ENCODE measurements around the gene ATP8B4.

The ATP8B4 gene

DNA sequence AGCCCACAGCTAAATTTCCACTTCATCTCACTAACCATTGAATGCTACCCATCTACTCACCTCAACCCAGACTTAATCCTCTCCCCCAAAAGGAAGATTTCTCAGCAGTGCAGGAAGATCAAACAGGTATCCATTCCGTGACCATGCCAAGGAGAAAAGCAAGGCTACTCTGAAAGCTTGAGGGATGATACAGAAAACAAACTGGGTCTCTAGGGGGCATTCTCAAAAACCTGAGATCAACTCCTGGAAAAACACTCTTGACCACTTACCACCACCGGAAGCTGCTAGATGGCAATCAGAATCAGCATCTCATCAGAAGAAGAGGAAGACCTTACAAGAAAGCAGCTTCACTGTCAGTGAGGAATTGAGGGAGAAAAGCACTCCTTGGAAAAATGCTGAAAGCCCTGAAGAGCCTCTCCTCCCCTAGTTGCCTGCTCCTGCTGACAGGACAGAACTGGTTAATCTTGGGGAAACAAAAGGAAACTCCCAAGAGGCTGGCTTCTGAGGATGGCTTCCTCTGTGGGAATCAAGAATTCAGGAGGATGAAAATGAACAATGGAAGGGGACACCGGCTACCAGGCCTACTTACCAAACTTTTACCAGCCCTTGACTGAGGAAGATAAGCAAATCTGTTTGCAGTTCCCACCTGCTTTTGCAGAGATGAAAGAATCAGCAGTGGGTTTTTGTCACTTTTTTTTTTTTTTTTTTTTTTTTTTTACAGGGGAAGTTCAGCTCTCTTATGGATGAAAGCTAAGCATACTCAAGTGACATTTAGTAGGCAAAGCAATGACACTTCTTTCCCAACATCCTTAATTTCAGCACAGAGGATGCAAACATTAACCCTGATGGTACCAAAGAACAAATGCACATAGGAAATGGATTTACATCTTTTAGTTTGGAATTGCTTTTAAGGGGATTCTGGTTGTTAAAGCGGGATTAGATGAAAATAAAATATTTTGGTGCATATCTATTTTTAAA is at the start of gene ATP8B4:
ATP8B4 (minus strand) TSS at position 171 of the 978 bp plus-strand sequence. CDS start 12,267 bp downstream, outside the sequence.
- CTCF ChIA-PET: interaction anchor here (1.3 kb wide), 1 partner anchor 26 kb away, joined by 5 read pairs; no protein-coding TSS in a partner anchor
- POLR2A ChIA-PET: no interaction called here
- TF ChIP-seq CTCF (IDR thresholded peaks at IDR 0.05; ENCODE audit: control extremely low read depth, extremely low read depth, low read depth, missing control alignments): no peak
- DNase-seq (ENCODE audit: extremely low spot score): no peak

DNA sequence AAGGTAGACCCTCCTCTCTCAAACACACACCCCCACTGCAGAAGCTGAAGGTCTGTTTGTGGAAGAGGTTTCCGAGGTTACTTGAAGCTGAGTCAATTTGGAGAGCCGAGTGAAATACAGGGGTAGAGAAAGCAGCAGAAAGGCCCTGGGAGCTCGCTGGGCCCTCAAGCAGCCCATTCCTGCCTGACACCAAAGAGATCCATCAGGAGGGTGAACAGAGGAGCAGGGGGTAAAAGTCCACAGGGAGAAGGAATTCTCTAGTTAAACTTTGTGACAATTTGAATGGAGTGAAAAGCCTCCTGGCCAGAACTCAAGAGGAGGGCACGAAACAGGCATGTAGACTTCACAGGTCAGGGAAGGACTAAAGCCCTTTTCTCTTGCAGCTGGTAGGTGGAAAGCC is 49.3 kb upstream of the ATP8B4 start:
- ChIA-PET POLR2A (no interaction called here), CTCF (interaction anchor here (1.4 kb wide), 1 partner anchor 148 kb away, joined by 3 read pairs; no protein-coding TSS in a partner anchor)
- DNase-seq (ENCODE audit: extremely low spot score): no peak
- TF ChIP-seq CTCF (IDR thresholded peaks at IDR 0.05; ENCODE audit: control extremely low read depth, extremely low read depth, low read depth, missing control alignments): no peak

DNA sequence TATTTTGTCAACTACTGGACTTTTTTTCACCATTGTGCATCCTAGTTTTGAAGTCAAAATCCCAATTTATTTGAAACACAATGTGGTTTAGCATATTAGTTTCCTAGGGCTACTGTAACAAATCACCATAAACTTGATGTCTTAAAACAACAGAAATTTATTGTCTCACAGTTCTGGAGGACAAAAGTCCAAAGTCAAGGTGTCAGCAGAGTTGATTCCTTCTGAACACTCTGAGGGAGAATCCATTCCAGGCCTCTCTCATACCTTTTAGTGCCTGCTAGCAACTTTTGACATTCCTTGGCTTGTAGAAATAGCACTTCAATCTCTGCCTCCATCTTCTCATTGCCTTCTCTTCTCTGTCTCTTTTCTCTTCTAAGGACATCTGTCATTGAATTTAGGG is 48.1 kb upstream of the ATP8B4 start:
- TF ChIP-seq CTCF (IDR thresholded peaks at IDR 0.05; ENCODE audit: control extremely low read depth, extremely low read depth, low read depth, missing control alignments): no peak
- POLR2A ChIA-PET: no interaction called here

DNA sequence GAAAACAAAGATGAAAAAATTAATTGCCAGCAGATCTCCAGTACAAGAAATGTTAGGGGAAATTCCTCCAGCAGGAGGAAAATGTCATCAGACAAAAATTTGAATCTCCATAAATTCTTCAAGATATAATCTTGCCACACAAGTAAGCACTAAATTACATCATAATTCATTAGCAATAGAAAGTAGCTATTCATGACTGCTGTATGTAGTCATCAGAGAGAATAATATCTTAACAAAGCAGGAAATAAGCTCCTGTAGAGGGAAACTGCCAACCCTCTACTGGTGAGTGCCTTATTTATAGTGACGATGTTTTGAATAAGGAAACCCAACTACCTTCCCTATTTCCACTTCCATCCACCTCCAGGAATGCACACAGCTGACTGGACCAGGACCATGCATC is 47.2 kb upstream of the ATP8B4 start:
- ChIA-PET POLR2A (no interaction called here), CTCF (no interaction called here)
- DNase-seq (ENCODE audit: extremely low spot score): no peak
- no peak for TF ChIP-seq CTCF (IDR thresholded peaks at IDR 0.05; ENCODE audit: control extremely low read depth, extremely low read depth, low read depth, missing control alignments)

More for the DNA sequence above, 48.1 kb upstream of the ATP8B4 start:
- no peak for DNase-seq (ENCODE audit: extremely low spot score)
- CTCF ChIA-PET: no interaction called here

- ChIA-PET POLR2A (no interaction called here), CTCF (no interaction called here)
- no peak for DNase-seq (ENCODE audit: extremely low spot score)
- TF ChIP-seq CTCF (IDR thresholded peaks at IDR 0.05; ENCODE audit: control extremely low read depth, extremely low read depth, low read depth, missing control alignments): no peak
Observed at GRCh38 chr15:50164458-50164857, 45.4 kb upstream of the ATP8B4 start.

DNA sequence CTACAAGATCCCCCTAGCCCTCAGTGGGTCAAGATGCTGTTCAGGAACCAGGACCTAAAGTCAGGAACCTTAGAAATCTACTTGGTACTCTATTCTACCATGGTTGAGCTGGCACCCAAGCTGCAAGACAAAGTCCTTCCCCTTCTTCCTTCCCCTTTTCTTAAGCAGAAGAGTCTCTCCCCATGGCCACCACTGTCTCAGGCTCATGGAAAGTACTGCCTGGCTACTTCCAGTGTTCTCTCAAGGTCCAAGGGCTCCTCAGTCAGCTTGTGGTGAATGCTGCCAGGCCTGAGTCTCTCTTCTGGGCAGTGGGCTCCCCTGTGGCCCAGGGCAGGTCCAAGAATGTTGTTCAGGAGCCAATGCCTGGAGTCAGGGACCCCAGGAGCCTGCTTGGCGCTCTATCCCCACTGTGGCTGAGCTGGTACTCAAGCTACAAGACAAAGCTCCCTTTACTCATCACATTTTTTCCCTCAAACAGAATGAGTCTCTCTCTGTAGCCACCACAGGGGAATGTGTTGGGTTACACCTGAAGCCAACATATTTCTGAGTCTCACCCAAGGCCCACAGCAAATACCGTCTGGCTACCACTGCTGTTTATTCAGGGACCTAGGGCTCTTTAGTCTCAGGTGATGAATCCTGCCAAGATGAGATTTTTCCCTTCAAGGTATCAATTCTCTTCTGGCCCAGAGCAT is 44.8 kb upstream of the ATP8B4 start:
- no peak for TF ChIP-seq CTCF (IDR thresholded peaks at IDR 0.05; ENCODE audit: control extremely low read depth, extremely low read depth, low read depth, missing control alignments)
- no peak for DNase-seq (ENCODE audit: extremely low spot score)
- POLR2A ChIA-PET: no interaction called here
- CTCF ChIA-PET: no interaction called here

All from GM10248 (cell line).